ENCODE results near the gene FBLN2.

DNA sequence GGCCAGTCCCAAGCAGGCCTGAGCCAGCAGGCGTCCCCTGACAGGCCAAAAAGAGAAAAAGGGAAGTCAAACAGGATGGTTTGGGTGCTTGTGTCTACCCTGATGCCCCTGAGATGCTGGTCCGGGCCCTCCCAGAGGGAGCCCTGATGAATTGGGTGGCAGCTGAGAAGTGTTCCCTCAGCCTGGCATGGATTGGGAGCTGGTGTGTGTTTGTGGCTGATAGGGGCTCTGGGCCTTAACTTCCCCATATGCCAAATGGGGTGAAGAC is 1.4 kb downstream of the FBLN2 start:
- TF ChIP-seq CTCF (IDR thresholded peaks at IDR 0.05; ENCODE audit: low read depth, low read length) = no peak
- TF ChIP-seq EZH2phosphoT487 (IDR thresholded peaks at IDR 0.05; ENCODE audit: low read depth) = no peak
